IMR-90 (cell line): ENCODE measurements around the gene EML1. TPM values are rescaled to one million over a fixed set of nuclear protein-coding genes. Genes with fewer than 3 reads are reported as not detected.

ENCODE experiments used
- ATAC-seq: fragments of 200-7000 bp; cut with Tn5 transposase; 2 replicates; pipeline ENCODE4 v1.9.1; 2020; ENCODE audit warnings: low read depth, mild to moderate bottlenecking, moderate library complexity
- BruUV-seq: library from RNA; stranded (reverse); fragments of 400-500 nt; replicated peaks from 2 replicates; lab custom pipeline; 2021; lab: Mats Ljungman, UMichigan
- CTCF ChIA-PET: fragments of 300-600 bp; formaldehyde crosslinking; extraction: SDS; loops from one replicate; lab custom pipeline; 2021; ENCODE audit warnings: antibody characterized with exemption; lab: Yijun Ruan, JAX
- POLR2A ChIA-PET: fragments of 300-600 bp; sonication (Branson Sonifier 250); formaldehyde crosslinking; loops from one replicate; lab custom pipeline; 2022; ENCODE audit warnings: antibody characterized with exemption; ENCODE audit not compliant: unreplicated experiment; lab: Charles Lee
- DNase-seq: peaks from one replicate; pipeline ENCODE4 v3.0.0; 2013
- H2AFZ ChIP-seq: replicated peaks from 2 replicates; pipeline ENCODE3; 2013; ENCODE audit warnings: low read length, mild to moderate bottlenecking; ENCODE audit not compliant: poor library complexity
- H2AK5ac ChIP-seq: 2 replicates; pipeline ENCODE4 v1.6.1; 2013; ENCODE audit warnings: low read depth, low read length, inconsistent platforms
- H2AK9ac ChIP-seq: replicated peaks from 2 replicates; pipeline ENCODE3; 2013; ENCODE audit warnings: mild to moderate bottlenecking, low read depth, low read length, moderate library complexity; ENCODE audit not compliant: poor library complexity
- H2BK120ac ChIP-seq: 2 replicates; pipeline ENCODE4 v1.6.1; 2013; ENCODE audit warnings: low read depth, low read length, inconsistent platforms
- H2BK15ac ChIP-seq: 3 replicates; pipeline ENCODE4 v1.6.1; 2013; ENCODE audit warnings: low read depth, low read length, inconsistent platforms
- H2BK20ac ChIP-seq: 2 replicates; pipeline ENCODE4 v1.6.1; 2013; ENCODE audit warnings: low read depth, mild to moderate bottlenecking, inconsistent platforms, low read length, moderate library complexity
- H2BK5ac ChIP-seq: 2 replicates; pipeline ENCODE4 v1.6.1; 2013; ENCODE audit warnings: mild to moderate bottlenecking, low read depth, low read length, inconsistent platforms; ENCODE audit not compliant: poor library complexity, severe bottlenecking
- H3K14ac ChIP-seq: replicated peaks from 2 replicates; pipeline ENCODE4 v1.6.1; 2013; ENCODE audit warnings: low read depth, low read length, inconsistent platforms
- H3K18ac ChIP-seq: 2 replicates; pipeline ENCODE4 v1.6.1; 2013; ENCODE audit warnings: low read depth, low read length, control low read depth
- H3K23ac ChIP-seq: 2 replicates; pipeline ENCODE4 v1.6.1; 2013; ENCODE audit warnings: low read depth, low read length, inconsistent platforms
- H3K27ac ChIP-seq: 2 replicates; pipeline ENCODE4 v1.5.1; 2013; ENCODE audit warnings: mild to moderate bottlenecking, control low read depth, low read length; ENCODE audit not compliant: insufficient read depth
- H3K27me3 ChIP-seq: 2 replicates; pipeline ENCODE4 v1.6.1; 2013; ENCODE audit warnings: low read length; ENCODE audit not compliant: control insufficient read depth, insufficient read depth
- H3K36me3 ChIP-seq: 2 replicates; pipeline ENCODE4 v1.6.1; 2013; ENCODE audit warnings: low read length, mixed read lengths; ENCODE audit not compliant: control insufficient read depth, insufficient read depth
- H3K4ac ChIP-seq: 2 replicates; pipeline ENCODE4 v1.6.1; 2013; ENCODE audit warnings: low read depth, low read length, inconsistent platforms
- H3K4me1 ChIP-seq: 2 replicates; pipeline ENCODE4 v1.6.1; 2013; ENCODE audit warnings: low read length, mixed read lengths; ENCODE audit not compliant: control insufficient read depth, insufficient read depth
- H3K4me2 ChIP-seq: 2 replicates; pipeline ENCODE4 v1.6.1; 2013; ENCODE audit warnings: low read depth, mild to moderate bottlenecking, control low read depth, low read length, moderate library complexity
- H3K4me3 ChIP-seq: 2 replicates; pipeline ENCODE4 v1.5.1; 2013; ENCODE audit warnings: low read depth, mild to moderate bottlenecking, control low read depth, low read length, moderate library complexity; ENCODE audit not compliant: insufficient read depth
- H3K56ac ChIP-seq: 2 replicates; pipeline ENCODE4 v1.6.1; 2013; ENCODE audit warnings: low read length, inconsistent platforms; ENCODE audit not compliant: insufficient read depth; ENCODE audit errors: extremely low read depth
- H3K79me1 ChIP-seq, 2 experiments: 2 replicates each; pipeline ENCODE4 v1.6.1; 2013; ENCODE audit warnings: low read length in 2 of 2, inconsistent platforms in 1 of 2, low read depth in 1 of 2
- H3K9ac ChIP-seq: 2 replicates; pipeline ENCODE4 v1.6.1; 2013; ENCODE audit warnings: low read depth, low read length, control low read depth
- H3K9me1 ChIP-seq: 2 replicates; pipeline ENCODE4 v1.6.1; 2013; ENCODE audit warnings: low read length, inconsistent platforms; ENCODE audit not compliant: insufficient read depth
- H3K9me3 ChIP-seq: 2 replicates; pipeline ENCODE4 v1.6.1; 2013; ENCODE audit warnings: low read length; ENCODE audit not compliant: control insufficient read depth, insufficient read depth
- H4K20me1 ChIP-seq: 2 replicates; pipeline ENCODE4 v1.6.1; 2013; ENCODE audit warnings: low read length, inconsistent platforms; ENCODE audit not compliant: insufficient read depth
- H4K5ac ChIP-seq: 2 replicates; pipeline ENCODE4 v1.6.1; 2013; ENCODE audit warnings: mild to moderate bottlenecking, low read depth, low read length, control low read depth
- H4K8ac ChIP-seq, 2 experiments: 2 replicates each; pipeline ENCODE4 v1.6.1; 2013; ENCODE audit warnings: low read depth in 2 of 2, low read length in 2 of 2, control low read depth in 1 of 2, inconsistent platforms in 1 of 2
- H4K91ac ChIP-seq: 2 replicates; pipeline ENCODE4 v1.6.1; 2013; ENCODE audit warnings: low read depth, low read length, inconsistent platforms; ENCODE audit not compliant: insufficient read depth
- BHLHE40 ChIP-seq: fragments of 150-350 bp; IDR thresholded peaks from 2 replicates; pipeline ENCODE4 v1.6.1; 2016; ENCODE audit warnings: mild to moderate bottlenecking, low read depth, low read length
- CEBPB ChIP-seq: IDR thresholded peaks from 2 replicates; pipeline ENCODE4 v1.6.1; 2012; ENCODE audit warnings: low read depth, low read length, improper control_type of control experiment
- CHD1 ChIP-seq: IDR thresholded peaks from 2 replicates; pipeline ENCODE4 v1.6.1; 2012; ENCODE audit warnings: low read depth, low read length, improper control_type of control experiment
- FOS ChIP-seq: fragments of 150-350 bp; IDR thresholded peaks from 2 replicates; pipeline ENCODE4 v1.6.1; 2016; ENCODE audit warnings: low read depth, low read length
- MAZ ChIP-seq: IDR thresholded peaks from 2 replicates; pipeline ENCODE4 v1.6.1; 2012; ENCODE audit warnings: low read depth, mild to moderate bottlenecking, low read length, improper control_type of control experiment, moderate library complexity, borderline replicate concordance
- MXI1 ChIP-seq: IDR thresholded peaks from 2 replicates; pipeline ENCODE4 v1.6.1; 2012; ENCODE audit warnings: low read depth, mild to moderate bottlenecking, low read length, moderate library complexity, borderline replicate concordance
- NFE2L2 ChIP-seq: fragments of 150-350 bp; IDR thresholded peaks from 2 replicates; pipeline ENCODE4 v1.6.1; 2016; ENCODE audit warnings: low read depth, mild to moderate bottlenecking, low read length
- POLR2A ChIP-seq: IDR thresholded peaks from 2 replicates; pipeline ENCODE4 v1.6.1; 2012; ENCODE audit warnings: mild to moderate bottlenecking, low read depth, low read length
- RAD21 ChIP-seq: IDR thresholded peaks from 2 replicates; pipeline ENCODE4 v1.6.1; 2012; ENCODE audit warnings: low read length, improper control_type of control experiment
- SMC3 ChIP-seq: fragments of 150-350 bp; IDR thresholded peaks from 2 replicates; pipeline ENCODE4 v1.6.1; 2016; ENCODE audit warnings: low read depth, mild to moderate bottlenecking, antibody characterized with exemption, low read length, moderate library complexity
- USF2 ChIP-seq: fragments of 150-350 bp; IDR thresholded peaks from 2 replicates; pipeline ENCODE4 v1.6.1; 2017; ENCODE audit warnings: mild to moderate bottlenecking, antibody characterized with exemption, low read length, low read depth
- WGBS, 2 experiments: methylation state at CpG; one replicate each; pipeline versions ENCODE4 v1.1.5 to v1.1.7; 2013; ENCODE audit warnings: missing lambda C conversion rate in 2 of 2; ENCODE audit not compliant: insufficient read length in 1 of 2; ENCODE audit errors: extremely low coverage in 2 of 2; 5-methylcytosine and 5-hydroxymethylcytosine counted together
- dilution Hi-C: fragments of 300-500 bp; cut with HindIII; formaldehyde crosslinking; loops from one replicate; pipeline ENCODE4 v1.14.3; 2018; ENCODE audit warnings: low sequenced_read_pairs; ENCODE audit not compliant: unreplicated experiment
- in situ Hi-C: fragments of 300-500 bp; cut with MboI; formaldehyde crosslinking; loops from 3 replicates; pipeline ENCODE4 v1.14.3; 2019; ENCODE audit warnings: low sequenced_read_pairs, inconsistent platforms, mixed read lengths
- intact Hi-C: fragments of 100-400 bp; cut with micrococcal nuclease; formaldehyde crosslinking; loops from 2 replicates; pipeline ENCODE4 v1.10.0; 2022
- polyA plus RNA-seq, 3 experiments: library from polyadenylated mRNA; depleted of rRNA; stranded (reverse); fragments of >200 nt; gene quantifications; 2 replicates each; pipeline ENCODE4 v1.2.3, GENCODE V29; 2012; ENCODE audit warnings: low replicate concordance in 1 of 3
- total RNA-seq: library from RNA; depleted of rRNA; stranded (reverse); fragments of >200 nt; gene quantifications from 2 replicates; pipeline ENCODE4 v1.2.3, GENCODE V29; 2012
- TF ChIP-seq, protein P1 (sequence below): conservative IDR thresholded peaks from 2 replicates; pipeline ENCODE4 v1.5.1; 2012; ENCODE audit warnings: mild to moderate bottlenecking, low read depth, low read length, improper control_type of control experiment
- TF ChIP-seq, protein P2 (sequence below): fragments of 150-350 bp; IDR thresholded peaks from 2 replicates; pipeline ENCODE4 v1.6.1; 2016; ENCODE audit warnings: low read depth, mild to moderate bottlenecking, low read length, moderate library complexity, borderline replicate concordance

The EML1 gene
- total and polyA plus RNA-seq, 2 of the 4 experiments (the other 2 are of a cell fraction), result 14.0 to 42.3 TPM

- TF ChIP-seq CHD1 (no peak), BHLHE40 (no peak)
These were observed 14.4 kb downstream of the EML1 start (continued) for GRCh38 chr14:99807413-99808153.

GRCh38 chr14:99808154-99808505 lies 14.9 kb downstream of the EML1 start:
- Histone ChIP-seq H3K27ac (peak overlapping the region; percentile 34; the same call in 1 of the 2 replicates), H2BK15ac (no peak overlapping the region), H4K5ac (no peak overlapping the region), H4K20me1 (peaks cover 69% of the 10 kb centered on the region), H2AK9ac (no peak overlapping the region), H4K91ac (no peak overlapping the region; the same call in 1 of the 2 replicates), H3K79me1 (peaks cover 27 to 76% of the 10 kb centered on the region in 2 experiments), H2BK120ac (no peak overlapping the region), H3K56ac (no peak overlapping the region), H3K4me1 (peaks cover 16% of the 10 kb centered on the region), H3K18ac (peak overlapping the region; percentile 9; the same call in 1 of the 2 replicates), H3K14ac (no peak overlapping the region), H2AK5ac (peak overlapping the region; percentile 63), H3K9me1 (peaks cover 27% of the 10 kb centered on the region), H3K27me3 (no peaks in the 10 kb centered on the region), H2AFZ (no peak overlapping the region), H2BK5ac (peak overlapping the region; percentile 24), H3K9ac (0 out of 2 replicates have a peak overlapping the region, but pooled peaks have one; percentile 5), H4K8ac (no peak overlapping the region), H2BK20ac (no peak overlapping the region), H3K4me2 (peak overlapping the region; percentile 41), H3K9me3 (no peaks in the 10 kb centered on the region), H3K23ac (no peak overlapping the region; the same call in 1 of the 2 replicates), H3K4me3 (no peak overlapping the region), H3K4ac (peak overlapping the region; percentile 60; the same call in 1 of the 2 replicates), H3K36me3 (peaks cover 3% of the 10 kb centered on the region; the same call in 1 of the 2 replicates)
- ATAC-seq, result peak; percentile 30
- in situ Hi-C loops, result no loop called here
- ChIA-PET CTCF (interaction anchor here (1.0 to 1.2 kb wide), 2 partner anchors 11 to 92 kb away, joined by 3 to 4 read pairs; no protein-coding TSS in a partner anchor), POLR2A (no interaction called here)
- no peak for DNase-seq
- WGBS, 2 experiments, result no CpG with 5 or more reads among the region's 5 CpGs
- intact Hi-C loops, result loop anchor here (2.0 to 5.0 kb wide), 3 partner anchors 13 to 76 kb away; no protein-coding TSS in a partner anchor
- dilution Hi-C loops, result no loop called here
- BruUV-seq, result no TSS peak
- TF ChIP-seq NFE2L2 (no peak), CEBPB (no peak), MXI1 (no peak), FOS (no peak), POLR2A (no peak), USF2 (no peak), RAD21 (no peak), MAZ (no peak), SMC3 (no peak)
- TF ChIP-seq, protein P1, sequence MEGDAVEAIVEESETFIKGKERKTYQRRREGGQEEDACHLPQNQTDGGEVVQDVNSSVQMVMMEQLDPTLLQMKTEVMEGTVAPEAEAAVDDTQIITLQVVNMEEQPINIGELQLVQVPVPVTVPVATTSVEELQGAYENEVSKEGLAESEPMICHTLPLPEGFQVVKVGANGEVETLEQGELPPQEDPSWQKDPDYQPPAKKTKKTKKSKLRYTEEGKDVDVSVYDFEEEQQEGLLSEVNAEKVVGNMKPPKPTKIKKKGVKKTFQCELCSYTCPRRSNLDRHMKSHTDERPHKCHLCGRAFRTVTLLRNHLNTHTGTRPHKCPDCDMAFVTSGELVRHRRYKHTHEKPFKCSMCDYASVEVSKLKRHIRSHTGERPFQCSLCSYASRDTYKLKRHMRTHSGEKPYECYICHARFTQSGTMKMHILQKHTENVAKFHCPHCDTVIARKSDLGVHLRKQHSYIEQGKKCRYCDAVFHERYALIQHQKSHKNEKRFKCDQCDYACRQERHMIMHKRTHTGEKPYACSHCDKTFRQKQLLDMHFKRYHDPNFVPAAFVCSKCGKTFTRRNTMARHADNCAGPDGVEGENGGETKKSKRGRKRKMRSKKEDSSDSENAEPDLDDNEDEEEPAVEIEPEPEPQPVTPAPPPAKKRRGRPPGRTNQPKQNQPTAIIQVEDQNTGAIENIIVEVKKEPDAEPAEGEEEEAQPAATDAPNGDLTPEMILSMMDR, result no peak
- TF ChIP-seq, protein P2, sequence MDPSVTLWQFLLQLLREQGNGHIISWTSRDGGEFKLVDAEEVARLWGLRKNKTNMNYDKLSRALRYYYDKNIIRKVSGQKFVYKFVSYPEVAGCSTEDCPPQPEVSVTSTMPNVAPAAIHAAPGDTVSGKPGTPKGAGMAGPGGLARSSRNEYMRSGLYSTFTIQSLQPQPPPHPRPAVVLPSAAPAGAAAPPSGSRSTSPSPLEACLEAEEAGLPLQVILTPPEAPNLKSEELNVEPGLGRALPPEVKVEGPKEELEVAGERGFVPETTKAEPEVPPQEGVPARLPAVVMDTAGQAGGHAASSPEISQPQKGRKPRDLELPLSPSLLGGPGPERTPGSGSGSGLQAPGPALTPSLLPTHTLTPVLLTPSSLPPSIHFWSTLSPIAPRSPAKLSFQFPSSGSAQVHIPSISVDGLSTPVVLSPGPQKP, result no peak
